ENCODE measurements around the gene SHROOM4.

SHROOM4 gene

GRCh38 chrX:50813843-50814661 is at the start of gene SHROOM4:
SHROOM4 (minus strand) TSS chrX:50814194; CDS start chrX:50814018, 176 bp downstream.
- no peak for DNase-seq

GRCh38 chrX:50863471-50863870 is 49.5 kb upstream of the SHROOM4 start:
- no peak for DNase-seq

GRCh38 chrX:50860518-50860917 is 46.5 kb upstream of the SHROOM4 start:
- no peak for DNase-seq

GRCh38 chrX:50858548-50858947 is 44.6 kb upstream of the SHROOM4 start:
- no peak for DNase-seq

GRCh38 chrX:50853399-50853798 is 39.4 kb upstream of the SHROOM4 start:
- DNase-seq: no peak

GRCh38 chrX:50852524-50852923 is 38.5 kb upstream of the SHROOM4 start:
- no peak for DNase-seq

GRCh38 chrX:50842221-50842620 is 28.2 kb upstream of the SHROOM4 start:
- DNase-seq: no peak

GRCh38 chrX:50839730-50840129 is 25.7 kb upstream of the SHROOM4 start:
- DNase-seq: no peak

GRCh38 chrX:50838820-50839600 is 25.0 kb upstream of the SHROOM4 start:
- no peak for DNase-seq

GRCh38 chrX:50827996-50828395 is 14.0 kb upstream of the SHROOM4 start:
- DNase-seq: no peak

- no peak for DNase-seq
Observed at GRCh38 chrX:50825825-50826224, 11.8 kb upstream of the SHROOM4 start.

- DNase-seq: no peak
Observed at GRCh38 chrX:50818986-50819385, 5.0 kb upstream of the SHROOM4 start.

GRCh38 chrX:50815120-50815519 is 1.1 kb upstream of the SHROOM4 start:
- no peak for DNase-seq

GRCh38 chrX:50814701-50815100 is 707 bp upstream of the SHROOM4 start:
- no peak for DNase-seq

- DNase-seq: no peak
Observed at GRCh38 chrX:50812995-50813842, 775 bp downstream of the SHROOM4 start.

- DNase-seq: no peak
Observed at GRCh38 chrX:50805276-50805675, 8.7 kb downstream of the SHROOM4 start.

- no peak for DNase-seq
Observed at GRCh38 chrX:50801135-50801534, 12.9 kb downstream of the SHROOM4 start.

GRCh38 chrX:50799531-50799961 is 14.4 kb downstream of the SHROOM4 start:
- no peak for DNase-seq

- DNase-seq: no peak
Observed at GRCh38 chrX:50798783-50799182, 15.2 kb downstream of the SHROOM4 start.

- no peak for DNase-seq
Observed at GRCh38 chrX:50787099-50787498, 26.9 kb downstream of the SHROOM4 start.

GRCh38 chrX:50780144-50780543 is 33.9 kb downstream of the SHROOM4 start:
- no peak for DNase-seq

- no peak for DNase-seq
Observed at GRCh38 chrX:50779694-50780093, 34.3 kb downstream of the SHROOM4 start.

GRCh38 chrX:50778272-50778671 is 35.7 kb downstream of the SHROOM4 start:
- DNase-seq: no peak

All from DMS153 (cell line).